SK-N-SH treated with all-trans-retinoic acid at 6 μM for 48 hours (cell line): ENCODE results near the gene DAB1.

Experiments used
- ATAC-seq: fragments of 200-7000 bp; cut with Tn5 transposase; 3 replicates; pipeline ENCODE4 v1.9.1; 2020; ENCODE audit warnings: mild to moderate bottlenecking, moderate library complexity
- ARNTL ChIP-seq: fragments of 450-650 bp; formaldehyde crosslinking; IDR thresholded peaks from 2 replicates; pipeline ENCODE4 v1.5.0; 2020; ENCODE audit warnings: low read depth, mild to moderate bottlenecking, moderate library complexity, borderline replicate concordance
- BACH2 ChIP-seq: fragments of 250-450 bp; sonication (Bioruptor Pico); IDR thresholded peaks from 2 replicates; pipeline ENCODE4 v1.9.0; 2021; ENCODE audit warnings: mild to moderate bottlenecking, borderline replicate concordance
- CREB5 ChIP-seq: fragments of 250-450 bp; sonication (Bioruptor Pico); IDR thresholded peaks from 2 replicates; pipeline ENCODE4 v1.5.1; 2020; ENCODE audit warnings: low read depth, mild to moderate bottlenecking, moderate library complexity
- CSDC2 ChIP-seq: fragments of 250-450 bp; sonication (Bioruptor Pico); IDR thresholded peaks from 2 replicates; pipeline ENCODE4 v1.5.0; 2020; ENCODE audit warnings: mild to moderate bottlenecking, moderate library complexity
- CSRNP3 ChIP-seq: fragments of 250-450 bp; sonication (Bioruptor Pico); IDR thresholded peaks from 2 replicates; pipeline ENCODE4 v1.5.1; 2021; ENCODE audit warnings: mild to moderate bottlenecking, moderate library complexity
- GLIS3 ChIP-seq: fragments of 250-450 bp; sonication (Bioruptor Pico); IDR thresholded peaks from 2 replicates; pipeline ENCODE4 v1.5.0; 2020; ENCODE audit warnings: mild to moderate bottlenecking, moderate library complexity
- ISL1 ChIP-seq: fragments of 250-450 bp; sonication (Bioruptor Pico); IDR thresholded peaks from 2 replicates; pipeline ENCODE4 v2.1.2; 2022; ENCODE audit warnings: mild to moderate bottlenecking, moderate library complexity
- POU6F1 ChIP-seq: fragments of 250-450 bp; sonication (Bioruptor Pico); IDR thresholded peaks from 2 replicates; pipeline ENCODE4 v1.8.0; 2021; ENCODE audit warnings: low read depth, mild to moderate bottlenecking, moderate library complexity, borderline replicate concordance
- SNAI2 ChIP-seq: fragments of 250-450 bp; sonication (Bioruptor Pico); IDR thresholded peaks from 2 replicates; pipeline ENCODE4 v1.5.0; 2020; ENCODE audit warnings: mild to moderate bottlenecking, moderate library complexity
- TCF4 ChIP-seq: fragments of 250-450 bp; sonication (Bioruptor Pico); IDR thresholded peaks from 2 replicates; pipeline ENCODE4 v1.8.0; 2021; ENCODE audit warnings: mild to moderate bottlenecking, moderate library complexity, borderline replicate concordance
- TSHZ2 ChIP-seq: fragments of 250-450 bp; sonication (Bioruptor Pico); IDR thresholded peaks from 2 replicates; pipeline ENCODE4 v1.5.0; 2020; ENCODE audit warnings: mild to moderate bottlenecking, moderate library complexity
- ZC3H10 ChIP-seq: fragments of 250-450 bp; sonication (Bioruptor Pico); IDR thresholded peaks from 2 replicates; pipeline ENCODE4 v1.5.1; 2021; ENCODE audit warnings: mild to moderate bottlenecking, moderate library complexity
- ZFP3 ChIP-seq: fragments of 250-450 bp; sonication (Bioruptor Pico); IDR thresholded peaks from 2 replicates; pipeline ENCODE4 v1.5.0; 2020; ENCODE audit warnings: mild to moderate bottlenecking, moderate library complexity
- ZFP30 ChIP-seq: fragments of 450-650 bp; formaldehyde crosslinking; IDR thresholded peaks from 2 replicates; pipeline ENCODE4 v1.5.0; 2022; ENCODE audit warnings: mild to moderate bottlenecking, moderate library complexity
- ZNF565 ChIP-seq: fragments of 450-650 bp; formaldehyde crosslinking; conservative IDR thresholded peaks from 2 replicates; pipeline ENCODE4 v1.5.0; 2020; ENCODE audit warnings: low read depth, mild to moderate bottlenecking, moderate library complexity
- ZNF70 ChIP-seq: fragments of 450-650 bp; formaldehyde crosslinking; IDR thresholded peaks from 2 replicates; pipeline ENCODE4 v1.5.0; 2020; ENCODE audit warnings: mild to moderate bottlenecking, moderate library complexity
- ZNF8 ChIP-seq: fragments of 450-650 bp; formaldehyde crosslinking; IDR thresholded peaks from 2 replicates; pipeline ENCODE4 v1.5.0; 2020; ENCODE audit warnings: mild to moderate bottlenecking, moderate library complexity

Gene DAB1

GRCh38 chr1:57116871-57117270 is 307.0 kb downstream of the DAB1 start:
- TF ChIP-seq CREB5 (no peak), POU6F1 (no peak), CSRNP3 (no peak), TSHZ2 (CRISPR knock-in tag) (no peak), ZC3H10 (CRISPR knock-in tag) (no peak), ZNF70 (CRISPR knock-in tag) (no peak), ZFP3 (CRISPR knock-in tag) (no peak), ARNTL (no peak)
- no peak for ATAC-seq

- no peak for TF ChIP-seq ZNF8 (CRISPR knock-in tag)
- no peak for TF ChIP-seq POU6F1
- no peak for TF ChIP-seq SNAI2
- TF ChIP-seq ZFP30 (CRISPR knock-in tag) = no peak
- TF ChIP-seq TCF4 (CRISPR knock-in tag) = no peak
- no peak for TF ChIP-seq ZC3H10 (CRISPR knock-in tag)
- no peak for TF ChIP-seq ZNF70 (CRISPR knock-in tag)
- TF ChIP-seq BACH2 (CRISPR knock-in tag) = no peak
- TF ChIP-seq ISL1 (CRISPR knock-in tag) = no peak
- no peak for TF ChIP-seq GLIS3
- no peak for TF ChIP-seq ZNF565 (CRISPR knock-in tag)
- no peak for ATAC-seq
Measured at GRCh38 chr1:57115030-57115614, 308.7 kb downstream of the DAB1 start.

GRCh38 chr1:57112148-57112547 is 311.7 kb downstream of the DAB1 start:
- no peak; the same call in 2 of the 3 replicates for ATAC-seq
- TF ChIP-seq ZNF70 (CRISPR knock-in tag) (no peak), CREB5 (no peak), ZNF8 (CRISPR knock-in tag) (no peak), CSDC2 (CRISPR knock-in tag) (no peak), CSRNP3 (no peak), GLIS3 (no peak)
- TF ChIP-seq, all 23 proteins: peak for 0
